Left forelimb (tissue), 1 donor: ENCODE data around the gene PLCB3.

Experiments
- DNase-seq: peaks from one replicate; pipeline ENCODE4 v3.0.0-alpha.2; 2018; ENCODE audit warnings: low spot score

PLCB3 gene

GRCh38 chr11:64222651-64223000, 28.7 kb upstream of the PLCB3 start:
- DNase-seq = no peak

GRCh38 chr11:64223001-64223651, 28.2 kb upstream of the PLCB3 start:
- no peak for DNase-seq

DNA sequence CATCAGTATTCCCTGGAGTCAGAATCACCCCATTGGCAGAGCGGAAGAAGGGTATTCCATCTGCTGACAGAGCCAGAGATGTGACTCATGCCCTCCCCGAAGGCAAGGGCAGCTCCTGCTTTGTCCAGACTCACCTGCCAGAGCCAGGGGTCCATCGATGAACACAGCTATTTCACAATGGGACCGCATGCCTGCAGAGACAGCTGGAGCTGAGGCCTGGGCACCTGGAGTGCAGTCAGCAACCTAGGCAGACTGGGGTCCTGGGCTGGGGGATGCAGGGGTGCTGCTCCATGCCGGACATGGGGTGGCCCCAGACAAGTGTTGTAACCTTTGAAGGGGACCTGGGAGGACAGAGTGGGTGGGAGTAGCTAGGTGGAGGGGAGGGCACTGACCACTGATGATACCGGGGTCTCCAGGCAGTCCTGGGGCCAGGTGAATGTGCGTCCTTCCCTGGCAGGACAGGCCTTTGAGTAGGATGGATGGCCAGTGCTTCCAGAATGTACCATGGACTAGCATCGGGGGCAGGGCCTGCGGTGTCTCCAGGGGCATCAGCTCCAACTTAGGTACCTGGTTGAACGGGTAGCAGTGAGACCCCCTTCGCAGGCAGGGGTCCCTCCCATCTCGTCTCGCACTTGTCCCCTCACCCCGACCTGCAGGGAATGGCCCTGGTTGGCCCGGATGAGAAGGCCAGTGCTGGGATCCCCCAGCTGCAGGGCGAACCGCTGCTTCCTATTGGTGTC, 27.0 kb upstream of the PLCB3 start:
- no peak for DNase-seq

DNA sequence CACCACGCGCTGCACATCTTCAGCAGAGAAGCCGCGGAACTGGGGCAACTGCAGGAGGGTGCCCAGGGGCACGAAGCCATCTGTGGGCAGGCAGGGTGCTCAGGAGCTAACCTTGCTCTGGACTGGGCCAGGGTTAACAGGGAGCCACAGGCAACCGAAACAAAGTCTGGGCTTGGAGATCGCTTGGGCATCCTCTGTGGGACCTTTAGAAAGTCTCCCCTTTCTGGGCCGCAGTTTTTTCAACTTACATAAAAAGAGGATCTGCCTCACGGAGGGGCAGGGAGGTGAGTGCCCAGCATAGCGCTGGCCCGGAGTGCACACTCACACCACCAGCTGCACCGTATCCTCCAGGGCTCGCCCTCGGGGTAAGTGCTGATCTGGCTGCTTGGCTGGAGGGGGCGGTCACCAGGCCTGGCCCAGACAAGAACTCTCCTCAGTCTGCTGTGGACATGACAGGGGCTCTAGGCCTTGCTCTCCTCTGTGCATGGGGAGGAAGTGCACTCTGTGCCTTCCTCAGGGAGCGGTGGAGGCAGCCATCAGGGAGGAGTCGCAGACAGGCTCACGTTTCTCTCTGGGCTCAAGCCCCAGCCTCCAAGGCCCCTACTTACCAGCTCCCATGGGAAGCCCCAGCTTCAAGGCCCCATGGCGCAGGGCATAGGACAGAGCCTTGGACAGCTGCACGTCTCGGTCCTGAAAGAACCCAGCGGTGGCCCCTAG, 26.3 kb upstream of the PLCB3 start:
- DNase-seq = no peak

DNA sequence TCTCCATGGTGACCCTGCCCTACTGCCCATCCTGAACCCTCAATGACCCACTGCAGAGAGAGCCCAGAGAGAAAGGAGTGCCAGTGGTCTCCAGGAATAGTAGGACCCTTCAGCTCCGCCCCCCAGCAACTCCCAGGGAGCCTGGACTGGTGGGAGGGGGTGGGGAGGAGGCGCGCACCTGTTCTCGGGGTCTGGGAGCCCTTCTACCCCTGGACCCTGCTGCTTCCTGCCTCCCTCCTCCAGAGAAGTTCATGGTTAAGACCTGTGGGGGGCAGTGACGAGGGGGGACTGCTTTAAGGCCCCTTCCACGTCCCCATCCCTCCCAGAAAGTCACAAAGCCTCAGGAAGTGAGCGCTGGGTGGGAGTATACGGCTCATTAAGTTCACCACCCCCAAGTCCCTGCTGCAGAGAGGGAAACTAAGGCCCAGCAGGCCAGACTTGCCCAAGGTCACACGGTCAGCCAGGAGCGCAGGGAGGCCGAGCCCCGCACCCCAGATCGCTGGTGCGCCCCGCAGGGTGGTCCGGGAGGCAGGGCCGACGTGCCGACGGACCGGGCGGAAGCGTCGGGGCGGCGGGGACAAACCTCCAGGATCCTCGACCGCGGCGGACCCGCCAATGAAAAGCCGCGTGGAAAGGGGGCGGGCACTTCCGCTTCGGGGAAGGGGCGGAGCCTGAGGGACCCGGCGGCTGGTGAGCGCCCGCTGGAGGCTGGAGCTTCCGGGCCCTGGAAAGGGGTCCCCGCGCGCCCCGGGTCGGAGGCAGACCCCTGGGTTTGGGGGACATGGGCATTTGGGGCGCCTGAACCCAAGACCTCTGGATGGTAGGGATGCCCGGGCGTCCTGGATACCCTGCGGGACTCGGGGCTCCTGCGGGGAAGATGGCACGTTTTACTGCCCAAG, 25.5 kb upstream of the PLCB3 start, which contains the start of the genes NUDT22 and TRPT1:
Gene NUDT22 (plus strand): TSS at position 667 of the 899 bp plus-strand sequence. CDS start 379 bp downstream, outside the sequence.
Gene TRPT1 (minus strand): TSS at position 579 of the 899 bp plus-strand sequence. CDS start 326 bp downstream, at position 253.
- peak; percentile 96 for DNase-seq

DNA sequence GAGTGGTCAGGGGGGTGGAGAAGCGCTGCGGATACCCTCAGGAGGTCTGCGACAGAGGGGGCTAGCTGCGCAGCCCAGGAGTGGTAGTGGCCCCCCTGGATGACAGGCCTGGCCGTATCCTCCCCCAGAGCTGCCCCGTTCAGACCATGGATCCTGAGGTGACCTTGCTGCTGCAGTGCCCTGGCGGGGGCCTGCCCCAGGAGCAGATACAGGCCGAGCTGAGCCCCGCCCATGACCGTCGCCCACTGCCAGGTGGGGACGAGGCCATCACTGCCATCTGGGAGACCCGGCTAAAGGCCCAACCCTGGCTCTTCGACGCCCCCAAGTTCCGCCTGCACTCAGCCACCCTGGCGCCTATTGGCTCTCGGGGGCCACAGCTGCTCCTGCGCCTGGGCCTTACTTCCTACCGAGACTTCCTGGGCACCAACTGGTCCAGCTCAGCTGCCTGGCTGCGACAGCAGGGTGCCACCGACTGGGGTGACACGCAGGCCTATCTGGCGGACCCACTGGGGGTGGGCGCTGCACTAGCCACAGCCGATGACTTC, 24.8 kb upstream of the PLCB3 start:
- no peak for DNase-seq

GRCh38 chr11:64227405-64227956, 23.8 kb upstream of the PLCB3 start:
- DNase-seq = no peak

GRCh38 chr11:64229090-64229743, 22.1 kb upstream of the PLCB3 start:
- DNase-seq = no peak

GRCh38 chr11:64229744-64230170, 21.6 kb upstream of the PLCB3 start:
- DNase-seq = no peak

GRCh38 chr11:64230171-64230984, 21.0 kb upstream of the PLCB3 start, which contains the start of gene DNAJC4:
DNAJC4 (plus strand) TSS chr11:64230548; CDS start chr11:64230855, 307 bp downstream.
- peak; percentile 94 for DNase-seq

GRCh38 chr11:64230985-64231365, 20.4 kb upstream of the PLCB3 start:
- no peak for DNase-seq

DNA sequence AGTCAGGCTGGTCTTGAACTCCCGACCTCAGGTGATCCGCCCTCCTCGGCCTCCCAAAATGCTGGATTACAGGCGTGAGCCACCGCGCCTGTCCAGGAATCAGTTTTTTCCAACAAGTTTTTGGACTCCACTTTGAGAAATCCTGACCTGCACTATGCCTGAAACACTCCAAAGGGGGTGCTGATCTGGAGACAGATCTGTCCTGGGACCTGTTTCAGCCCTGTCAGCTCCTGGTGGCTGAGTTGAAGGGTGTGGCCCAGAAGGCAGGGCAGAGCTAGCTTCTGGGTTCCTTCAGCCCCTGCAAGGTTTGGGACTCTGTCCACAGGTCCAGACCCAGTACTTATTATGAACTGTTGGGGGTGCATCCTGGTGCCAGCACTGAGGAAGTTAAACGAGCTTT, 19.8 kb upstream of the PLCB3 start:
- DNase-seq = no peak

- no peak for DNase-seq
Observed at GRCh38 chr11:64232182-64232966, 19.0 kb upstream of the PLCB3 start.

DNA sequence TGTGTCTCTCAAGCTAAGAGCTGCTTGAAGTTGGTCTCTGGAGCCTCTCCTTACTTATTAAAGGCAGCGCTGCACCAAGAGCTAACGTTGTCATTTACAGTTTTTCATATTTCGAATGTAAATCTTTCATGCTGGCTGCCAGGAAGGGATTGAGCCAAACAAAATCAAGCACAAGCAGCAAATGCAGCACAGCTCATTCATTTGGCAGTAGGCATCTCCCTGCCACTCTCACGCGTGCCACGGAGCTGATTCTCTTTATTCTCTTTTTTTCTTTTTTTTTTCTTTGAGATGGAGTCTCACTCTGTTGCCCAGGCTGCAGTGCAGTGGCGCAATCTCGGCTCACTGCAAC, 18.4 kb upstream of the PLCB3 start:
- DNase-seq = no peak

GRCh38 chr11:64233913-64234586, 17.3 kb upstream of the PLCB3 start, which contains the start of gene VEGFB:
VEGFB (plus strand) TSS chr11:64234584; CDS start chr11:64234834, 250 bp downstream.
- DNase-seq = peak; percentile 84

DNA sequence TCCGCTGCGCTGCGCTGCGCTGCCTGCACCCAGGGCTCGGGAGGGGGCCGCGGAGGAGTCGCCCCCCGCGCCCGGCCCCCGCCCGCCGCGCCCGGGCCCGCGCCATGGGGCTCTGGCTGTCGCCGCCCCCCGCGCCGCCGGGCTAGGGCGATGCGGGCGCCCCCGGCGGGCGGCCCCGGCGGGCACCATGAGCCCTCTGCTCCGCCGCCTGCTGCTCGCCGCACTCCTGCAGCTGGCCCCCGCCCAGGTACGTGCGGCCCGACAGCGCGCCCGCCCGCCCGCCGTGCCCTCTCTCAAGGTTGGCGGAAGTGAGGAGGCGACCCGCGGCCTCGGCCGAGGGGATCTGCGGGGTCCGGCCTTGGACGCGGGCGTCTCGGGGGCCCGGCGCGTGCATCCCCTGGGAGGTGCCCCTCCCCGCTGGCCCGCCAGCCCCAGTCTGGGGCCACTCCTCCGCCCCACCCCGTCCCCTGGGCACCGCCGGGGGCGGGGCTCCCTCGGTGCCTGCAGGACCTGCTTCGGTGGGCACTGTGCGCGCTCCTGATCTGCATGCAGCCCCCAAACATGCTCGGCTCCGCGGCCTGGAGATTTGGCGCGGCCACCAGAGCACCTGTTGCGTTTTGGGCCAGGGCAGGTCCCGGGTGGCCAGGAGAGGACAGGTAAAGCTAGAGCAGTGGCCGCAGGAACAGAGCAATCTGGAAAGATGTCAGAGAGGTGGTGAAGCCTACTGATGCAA, 16.5 kb upstream of the PLCB3 start:
- no peak for DNase-seq

GRCh38 chr11:64235437-64236161, 15.7 kb upstream of the PLCB3 start:
- DNase-seq = no peak
